H1 (cell line): ENCODE measurements around the gene ANK2. TPM values are rescaled to one million over a fixed set of nuclear protein-coding genes. Genes with fewer than 3 reads are reported as not detected.

ENCODE experiments used
- CTCF ChIA-PET: fragments of 300-600 bp; sonication (Branson Sonifier 250); formaldehyde crosslinking; loops from one replicate; lab custom pipeline; 2021; ENCODE audit not compliant: partially characterized antibody; lab: Charles Lee
- POLR2A ChIA-PET: fragments of 300-600 bp; sonication (Branson Sonifier 250); formaldehyde crosslinking; loops from one replicate; lab custom pipeline; 2021; ENCODE audit warnings: inconsistent platforms; ENCODE audit not compliant: partially characterized antibody; lab: Charles Lee
- DNase-seq, 2 experiments: peaks; one replicate each; pipeline versions ENCODE4 v3.0.0 to v3.0.0-alpha.2; 2010 to 2022; ENCODE audit warnings: low spot score in 2 of 2, low read depth in 1 of 2, mixed read lengths in 1 of 2
- FAIRE-seq: peaks from 2 replicates; lab custom pipeline; 2011; peaks lifted over from hg19 to GRCh38; lab: Jason Lieb, UNC
- H2AFZ ChIP-seq: 2 replicates; pipeline ENCODE4 v1.8.1; 2012; ENCODE audit warnings: low read length, inconsistent platforms
- H2AK5ac ChIP-seq: 2 replicates; pipeline ENCODE4 v1.6.1; 2013; ENCODE audit warnings: low read depth, low read length
- H2BK120ac ChIP-seq: replicated peaks from 2 replicates; pipeline ENCODE3; 2013; ENCODE audit warnings: low read depth, low read length, inconsistent platforms
- H2BK12ac ChIP-seq: 2 replicates; pipeline ENCODE4 v1.6.1; 2013; ENCODE audit warnings: low read depth, low read length
- H2BK15ac ChIP-seq: 2 replicates; pipeline ENCODE4 v1.6.1; 2013; ENCODE audit warnings: low read length
- H2BK20ac ChIP-seq: 2 replicates; pipeline ENCODE4 v1.6.1; 2013; ENCODE audit warnings: low read length
- H2BK5ac ChIP-seq: 2 replicates; pipeline ENCODE4 v1.6.1; 2013; ENCODE audit warnings: low read depth, low read length
- H3K14ac ChIP-seq: 2 replicates; pipeline ENCODE4 v1.6.1; 2013; ENCODE audit warnings: inconsistent platforms; ENCODE audit not compliant: insufficient read length
- H3K18ac ChIP-seq: 2 replicates; pipeline ENCODE4 v1.6.1; 2013; ENCODE audit warnings: low read length; ENCODE audit errors: extremely low read depth
- H3K23ac ChIP-seq: 2 replicates; pipeline ENCODE4 v1.6.1; 2013; ENCODE audit warnings: inconsistent platforms; ENCODE audit not compliant: insufficient read length
- H3K23me2 ChIP-seq: 2 replicates; pipeline ENCODE4 v1.6.1; 2013; ENCODE audit warnings: low read depth, low read length
- H3K27ac ChIP-seq: 2 replicates; pipeline ENCODE4 v1.6.1; 2011; ENCODE audit warnings: low read depth, low read length, inconsistent platforms
- H3K27me3 ChIP-seq, 4 experiments: replicated peaks in 1 of 4; 1 replicate in 1 of 4; 2 replicates in 3 of 4; pipeline versions ENCODE4 v1.6.1 to v1.8.1; 2011 to 2013; ENCODE audit warnings: low read length in 3 of 4, mild to moderate bottlenecking in 3 of 4, inconsistent platforms in 2 of 4, mixed read lengths in 2 of 4, moderate library complexity in 1 of 4; ENCODE audit not compliant: control insufficient read depth in 3 of 4, insufficient read depth in 3 of 4; ENCODE audit errors: extremely low read depth in 1 of 4
- H3K36me3 ChIP-seq, 4 experiments: 2 replicates each; pipeline versions ENCODE4 v1.6.1 to v1.8.1; 2011 to 2013; ENCODE audit warnings: mild to moderate bottlenecking in 4 of 4, low read length in 3 of 4, moderate library complexity in 2 of 4, control low read depth in 1 of 4, inconsistent platforms in 1 of 4; ENCODE audit not compliant: insufficient read depth in 4 of 4, control insufficient read depth in 2 of 4
- H3K4ac ChIP-seq: replicated peaks from 2 replicates; pipeline ENCODE3; 2013; ENCODE audit warnings: low read length, low read depth, mixed read lengths, inconsistent platforms; ENCODE audit not compliant: insufficient read length
- H3K4me1 ChIP-seq, 4 experiments: replicated peaks in 1 of 4; 1 replicate in 1 of 4; 2 replicates in 3 of 4; pipeline versions ENCODE4 v1.6.1 to v1.8.1; 2011 to 2013; ENCODE audit warnings: low read length in 3 of 4, inconsistent platforms in 2 of 4, mixed read lengths in 1 of 4; ENCODE audit not compliant: insufficient read depth in 4 of 4, control insufficient read depth in 3 of 4
- H3K4me2 ChIP-seq, 2 experiments: 2 replicates each; pipeline versions ENCODE4 v1.6.1 to v1.8.1; 2011 to 2013; ENCODE audit warnings: low read depth in 2 of 2, low read length in 2 of 2, control low read depth in 1 of 2, inconsistent platforms in 1 of 2, mild to moderate bottlenecking in 1 of 2; ENCODE audit not compliant: insufficient read depth in 1 of 2
- H3K4me3 ChIP-seq, 4 experiments: fragments of 200-600, 300-600 bp in 1 of 4; sonication (generic), shearing (Covaris generic), sonication (Bioruptor Twin) in 1 of 4; 2 replicates each; pipeline versions ENCODE4 v1.5.1 to v1.8.1; 2011 to 2016; ENCODE audit warnings: low read length in 4 of 4, low read depth in 3 of 4, control low read depth in 2 of 4, inconsistent platforms in 2 of 4, mild to moderate bottlenecking in 2 of 4, mixed read lengths in 1 of 4, moderate library complexity in 1 of 4; ENCODE audit not compliant: insufficient read depth in 2 of 4; ENCODE audit errors: extremely low read depth in 1 of 4
- H3K56ac ChIP-seq: replicated peaks from 2 replicates; pipeline ENCODE3; 2013; ENCODE audit warnings: low read depth, mild to moderate bottlenecking, mixed read lengths, low read length, inconsistent platforms; ENCODE audit not compliant: insufficient read length
- H3K79me1 ChIP-seq: 2 replicates; pipeline ENCODE4 v1.6.1; 2013; ENCODE audit warnings: low read depth, low read length, control low read depth
- H3K79me2 ChIP-seq, 2 experiments: 2 replicates each; pipeline versions ENCODE4 v1.6.1 to v1.8.1; 2012 to 2013; ENCODE audit warnings: low read length in 2 of 2, mild to moderate bottlenecking in 2 of 2, inconsistent platforms in 1 of 2; ENCODE audit not compliant: insufficient read depth in 2 of 2, control insufficient read depth in 1 of 2
- H3K9ac ChIP-seq, 4 experiments: replicated peaks in 1 of 4; 1 replicate in 1 of 4; 2 replicates in 3 of 4; pipeline versions ENCODE4 v1.6.1 to v1.8.1; 2011 to 2013; ENCODE audit warnings: low read depth in 3 of 4, low read length in 3 of 4, control low read depth in 2 of 4, mild to moderate bottlenecking in 2 of 4, moderate library complexity in 2 of 4, inconsistent platforms in 1 of 4; ENCODE audit errors: extremely low read depth in 1 of 4
- H3K9me3 ChIP-seq, 2 experiments: 2 replicates each; pipeline versions ENCODE4 v1.6.1 to v1.8.1; 2012 to 2013; ENCODE audit warnings: mild to moderate bottlenecking in 2 of 2, moderate library complexity in 2 of 2, control low read depth in 1 of 2, inconsistent platforms in 1 of 2, low read depth in 1 of 2, low read length in 1 of 2, mixed read lengths in 1 of 2; ENCODE audit not compliant: insufficient read depth in 2 of 2
- H4K20me1 ChIP-seq, 2 experiments: replicated peaks in 1 of 2; 2 replicates each; pipeline versions ENCODE3 to v1.8.1; 2011 to 2013; ENCODE audit warnings: inconsistent platforms in 2 of 2, low read length in 2 of 2, mild to moderate bottlenecking in 1 of 2; ENCODE audit not compliant: insufficient read depth in 2 of 2, control insufficient read depth in 1 of 2
- H4K5ac ChIP-seq: 2 replicates; pipeline ENCODE4 v1.6.1; 2013; ENCODE audit warnings: low read length, low read depth, mixed read lengths, inconsistent platforms; ENCODE audit not compliant: insufficient read length
- H4K8ac ChIP-seq: 2 replicates; pipeline ENCODE4 v1.8.0; 2013; ENCODE audit warnings: mild to moderate bottlenecking, moderate library complexity, low read length, inconsistent platforms; ENCODE audit not compliant: insufficient read depth; ENCODE audit errors: extremely low read depth
- H4K91ac ChIP-seq: replicated peaks from 2 replicates; pipeline ENCODE3; 2013; ENCODE audit warnings: low read length, mixed read lengths, inconsistent platforms; ENCODE audit not compliant: insufficient read length
- ATF3 ChIP-seq: IDR thresholded peaks from 2 replicates; pipeline ENCODE4 v1.6.1; 2011; ENCODE audit warnings: low read depth, mild to moderate bottlenecking, low read length; ENCODE audit not compliant: insufficient read depth
- CHD2 ChIP-seq: IDR thresholded peaks from 2 replicates; pipeline ENCODE4 v1.6.1; 2012; ENCODE audit warnings: low read length, improper control_type of control experiment
- CREB1 ChIP-seq: IDR thresholded peaks from 2 replicates; pipeline ENCODE4 v1.6.1; 2012; ENCODE audit warnings: inconsistent platforms
- EGR1 ChIP-seq: IDR thresholded peaks from 2 replicates; pipeline ENCODE4 v1.6.1; 2011; ENCODE audit warnings: low read depth, low read length, borderline replicate concordance
- GTF2F1 ChIP-seq: IDR thresholded peaks from 2 replicates; pipeline ENCODE4 v1.6.1; 2012; ENCODE audit warnings: low read depth, low read length, improper control_type of control experiment, borderline replicate concordance
- HDAC6 ChIP-seq: IDR thresholded peaks from one replicate; pipeline ENCODE4 v1.7.1; 2012; ENCODE audit warnings: low read depth, mild to moderate bottlenecking, inconsistent platforms, low read length, moderate library complexity
- KDM4A ChIP-seq: IDR thresholded peaks from one replicate; pipeline ENCODE4 v1.7.1; 2012; ENCODE audit warnings: low read depth, mild to moderate bottlenecking, moderate library complexity, low read length, inconsistent platforms; ENCODE audit not compliant: severe bottlenecking
- SP1 ChIP-seq: IDR thresholded peaks from 2 replicates; pipeline ENCODE4 v1.6.1; 2011; ENCODE audit warnings: low read depth, low read length
- TAF1 ChIP-seq: IDR thresholded peaks from 2 replicates; pipeline ENCODE4 v1.6.1; 2011; ENCODE audit warnings: mild to moderate bottlenecking, low read depth, low read length
- TAF7 ChIP-seq: optimal IDR thresholded peaks from 2 replicates; pipeline ENCODE3; 2011; ENCODE audit warnings: low read depth, mild to moderate bottlenecking, inconsistent platforms, low read length, moderate library complexity, borderline replicate concordance
- TBP ChIP-seq: IDR thresholded peaks from 2 replicates; pipeline ENCODE4 v1.6.1; 2011; ENCODE audit warnings: low read depth, low read length, improper control_type of control experiment
- TCF12 ChIP-seq: IDR thresholded peaks from 2 replicates; pipeline ENCODE4 v1.6.1; 2011; ENCODE audit warnings: low read depth, mild to moderate bottlenecking, low read length
- WGBS, 2 experiments: shearing (Covaris generic) in 1 of 2; methylation state at CpG; one replicate each; pipeline versions ENCODE4 v1.1.6 to v1.1.7; 2013 to 2015; ENCODE audit warnings: low lambda C conversion rate in 2 of 2, mixed read lengths in 2 of 2, inconsistent platforms in 1 of 2, low coverage in 1 of 2, missing lambda C conversion rate in 1 of 2; ENCODE audit not compliant: insufficient replicate concordance in 2 of 2, insufficient coverage in 1 of 2, insufficient read length in 1 of 2; ENCODE audit errors: extremely low coverage in 1 of 2, missing lambda C conversion rate in 1 of 2; 5-methylcytosine and 5-hydroxymethylcytosine counted together
- polyA plus RNA-seq, 7 experiments: library from polyadenylated mRNA; depleted of rRNA in 3 of 7; stranded (reverse) in 5 of 7; unstranded in 2 of 7; fragments of >200 nt in 5 of 7; fragments of 200-250 nt in 2 of 7; gene quantifications; 1 replicate in 5 of 7; 2 replicates in 1 of 7; 4 replicates in 1 of 7; pipeline versions ENCODE4 v1.2.1 to v1.2.3, GENCODE V29; 2011 to 2013; ENCODE audit warnings: missing spikeins in 2 of 7, mixed read lengths in 2 of 7
- total RNA-seq: library from RNA; stranded (reverse); fragmentation: NEBNext Ultra II Directional; extraction: Animal tissue kit (Norgen Biotek cat#: 25700); gene quantifications from 2 replicates; pipeline ENCODE4 v1.2.1, GENCODE V29; 2021
- TF ChIP-seq, protein P1 (sequence below): IDR thresholded peaks from 2 replicates; pipeline ENCODE4 v1.6.1; 2011; ENCODE audit warnings: low read length, improper control_type of control experiment

Gene ANK2
- total and polyA plus RNA-seq, 2 of the 8 experiments (the other 6 are each of a cell fraction or from before 2014, with no cell fraction given): 14.2 to 35.1 TPM

DNA sequence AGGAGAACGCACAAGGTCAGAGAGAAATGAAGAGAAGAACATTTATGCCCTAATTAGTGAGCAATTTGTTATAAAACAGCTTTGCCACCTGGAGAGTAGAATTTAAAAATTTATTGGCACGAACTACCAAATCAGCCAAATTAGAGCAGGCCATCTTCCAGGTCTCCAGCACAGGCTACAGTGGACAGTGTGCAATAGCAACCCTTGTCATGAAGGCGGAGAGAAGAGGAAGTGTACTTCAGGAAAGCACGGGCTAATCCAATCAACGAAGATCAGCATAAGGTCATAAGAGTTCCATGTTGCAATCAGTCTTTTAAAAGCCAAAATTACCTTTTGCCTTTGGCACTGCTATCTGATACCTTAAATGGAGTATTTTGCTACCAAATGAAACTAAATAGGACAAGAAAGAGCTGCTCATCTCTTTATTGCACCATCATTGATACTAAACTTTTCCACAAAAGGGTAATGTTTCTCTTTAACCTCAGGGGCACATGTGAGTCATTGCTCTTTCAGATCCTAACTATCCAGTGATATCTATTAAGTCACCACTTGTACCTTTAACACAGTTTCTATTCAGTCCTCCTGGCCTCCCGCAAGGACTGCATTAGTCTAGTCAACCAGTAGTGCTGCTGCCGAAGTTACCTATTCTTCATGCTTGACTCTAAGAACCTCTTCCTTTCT, 19.9 kb downstream of the ANK2 start:
- no peak overlapping the region for H3K23ac ChIP-seq
- no peak overlapping the region for H3K4me3 ChIP-seq
- H2AK5ac ChIP-seq: peak overlapping the region; percentile 89; the same call in 1 of the 2 replicates
- peaks cover 1 to 12% (median 10%) of the 10 kb centered on the region in 4 experiments; a peak in 5 of 7 replicates for H3K4me1 ChIP-seq
- H4K8ac ChIP-seq: no peak overlapping the region
- no peak overlapping the region for H2AFZ ChIP-seq
- no peaks in the 10 kb centered on the region; the same call in 1 of the 2 replicates for H3K79me1 ChIP-seq
- H4K5ac ChIP-seq: no peak overlapping the region
- ChIA-PET POLR2A (interaction anchor here (1.0 kb wide), 1 partner anchor 53 kb away, joined by 3 read pairs; no protein-coding TSS in a partner anchor), CTCF (no interaction called here)
- no peaks in the 10 kb centered on the region for H3K23me2 ChIP-seq
- H2BK12ac ChIP-seq: no peak overlapping the region
- 97% methylated on average over 7 of the region's 7 CpGs; no CpG with 5 or more reads in 1 of the 2 experiments for WGBS, 2 experiments
- no peak for FAIRE-seq
- H2BK5ac ChIP-seq: no peak overlapping the region
- no peak overlapping the region for H3K18ac ChIP-seq
- no peak overlapping the region for H3K27ac ChIP-seq
- no peaks in the 10 kb centered on the region for H3K79me2 ChIP-seq
- no peak overlapping the region for H2BK120ac ChIP-seq
- H4K20me1 ChIP-seq: no peaks in the 10 kb centered on the region
- no peaks in the 10 kb centered on the region for H3K27me3 ChIP-seq
- no peaks in the 10 kb centered on the region for H3K36me3 ChIP-seq
- no peak overlapping the region for H3K4ac ChIP-seq
- H3K4me2 ChIP-seq: no peak overlapping the region
- no peak overlapping the region for H3K14ac ChIP-seq
- DNase-seq: no peak
- no peak overlapping the region for H2BK20ac ChIP-seq
- H4K91ac ChIP-seq: no peak overlapping the region
- H2BK15ac ChIP-seq: no peak overlapping the region
- no peak overlapping the region for H3K56ac ChIP-seq
- no peaks in the 10 kb centered on the region for H3K9me3 ChIP-seq
- H3K9ac ChIP-seq: no peak overlapping the region
- TF ChIP-seq TAF7: no peak
- no peak for TF ChIP-seq TAF1
- TF ChIP-seq EGR1: no peak
- TF ChIP-seq KDM4A: no peak
- no peak for TF ChIP-seq GTF2F1
- no peak for TF ChIP-seq TBP
- TF ChIP-seq CHD2: no peak
- no peak for TF ChIP-seq TCF12
- TF ChIP-seq SP1: no peak
- TF ChIP-seq, protein P1, sequence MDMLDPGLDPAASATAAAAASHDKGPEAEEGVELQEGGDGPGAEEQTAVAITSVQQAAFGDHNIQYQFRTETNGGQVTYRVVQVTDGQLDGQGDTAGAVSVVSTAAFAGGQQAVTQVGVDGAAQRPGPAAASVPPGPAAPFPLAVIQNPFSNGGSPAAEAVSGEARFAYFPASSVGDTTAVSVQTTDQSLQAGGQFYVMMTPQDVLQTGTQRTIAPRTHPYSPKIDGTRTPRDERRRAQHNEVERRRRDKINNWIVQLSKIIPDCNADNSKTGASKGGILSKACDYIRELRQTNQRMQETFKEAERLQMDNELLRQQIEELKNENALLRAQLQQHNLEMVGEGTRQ: no peak
- no peak for TF ChIP-seq ATF3
- TF ChIP-seq HDAC6: no peak
- no peak for TF ChIP-seq CREB1
